Measurements from ENCODE around the gene PDE6D.

The PDE6D gene

DNA sequence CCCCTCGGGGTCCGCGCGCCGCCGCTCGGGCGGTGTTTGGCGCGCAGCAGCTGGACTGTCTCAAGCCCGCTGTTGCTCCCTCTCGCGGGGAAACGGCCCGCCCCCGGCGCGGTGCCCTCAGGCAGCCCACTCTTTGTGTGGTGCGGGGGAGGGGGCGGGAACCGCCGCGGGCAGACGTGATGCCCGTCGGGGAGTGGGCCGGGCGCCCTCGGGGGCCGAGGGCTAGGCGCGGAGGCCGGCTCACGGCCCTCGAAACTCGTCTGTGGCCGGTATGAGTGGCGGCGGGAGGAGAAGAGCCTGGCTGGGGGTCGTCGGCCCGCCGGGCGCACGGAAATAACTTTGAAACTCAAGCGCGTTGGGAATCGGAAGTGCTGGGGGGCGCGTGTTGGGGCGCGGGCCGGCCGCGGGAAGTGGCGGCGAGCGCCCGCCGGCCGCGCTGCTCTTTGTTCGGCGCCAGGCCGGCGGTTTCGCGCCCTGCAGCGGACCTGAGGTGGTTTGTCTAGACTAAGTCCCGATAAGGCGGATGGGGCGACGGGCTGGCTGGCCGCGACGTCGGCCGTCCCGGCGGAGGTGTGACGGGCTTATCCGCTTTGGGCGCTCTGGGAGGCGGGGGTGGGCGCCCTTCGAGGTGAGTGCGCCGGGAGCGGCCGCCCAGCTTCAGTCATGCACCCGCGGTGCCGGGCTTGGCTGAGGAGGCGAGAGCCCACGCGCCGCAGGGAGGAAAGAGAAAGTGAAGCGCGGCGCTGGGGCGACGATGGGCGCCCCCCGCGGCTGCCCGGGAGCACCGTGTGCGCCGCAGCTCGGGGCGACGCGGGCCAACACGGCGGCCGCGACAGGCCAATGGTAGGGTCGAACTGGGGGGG, 72.1 kb downstream of the PDE6D start:
- DNase-seq, result peak in 12 of 56 donors; percentile 28 to 65 (median 52)

DNA sequence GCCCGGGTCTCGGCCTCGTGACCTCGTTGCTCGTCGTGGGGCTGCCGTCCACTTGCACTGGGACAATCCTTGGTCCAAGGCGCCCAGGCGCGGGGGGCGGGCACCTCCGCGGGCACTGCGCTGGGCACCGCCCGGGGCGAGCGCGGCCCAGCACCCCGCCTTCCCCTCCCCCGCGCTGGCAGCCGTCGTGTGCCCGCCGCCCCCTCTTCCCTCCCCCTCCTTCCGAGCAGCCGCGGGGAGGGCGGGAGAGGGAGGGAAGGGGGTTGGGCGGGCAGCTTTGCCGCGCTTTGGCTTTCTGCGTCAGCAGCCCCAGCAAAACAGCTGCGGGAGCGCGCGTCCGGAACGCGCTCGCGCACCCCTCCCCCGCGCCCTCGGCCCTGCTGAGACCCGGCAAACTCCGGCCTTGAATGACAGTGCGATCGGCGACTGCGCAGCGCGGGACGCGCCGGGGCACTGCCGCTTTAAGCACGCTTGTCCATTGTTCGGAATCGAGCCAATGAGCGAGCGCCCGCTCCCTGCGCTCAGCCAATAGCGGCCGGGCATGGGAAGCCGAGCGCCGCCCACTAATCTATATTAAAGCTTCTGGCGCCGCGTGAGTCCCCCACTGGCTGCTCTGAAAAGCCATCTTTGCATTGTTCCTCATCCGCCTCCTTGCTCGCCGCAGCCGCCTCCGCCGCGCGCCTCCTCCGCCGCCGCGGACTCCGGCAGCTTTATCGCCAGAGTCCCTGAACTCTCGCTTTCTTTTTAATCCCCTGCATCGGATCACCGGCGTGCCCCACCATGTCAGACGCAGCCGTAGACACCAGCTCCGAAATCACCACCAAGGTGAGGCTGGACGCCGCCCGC, 72.9 kb downstream of the PDE6D start, which contains the start of gene PTMA:
TSS of gene PTMA (plus strand) at position 599 of the 846 bp plus-strand sequence. CDS start at position 781, 182 bp downstream.
- peak; percentile 93 to 100 (median 99) for DNase-seq

DNA sequence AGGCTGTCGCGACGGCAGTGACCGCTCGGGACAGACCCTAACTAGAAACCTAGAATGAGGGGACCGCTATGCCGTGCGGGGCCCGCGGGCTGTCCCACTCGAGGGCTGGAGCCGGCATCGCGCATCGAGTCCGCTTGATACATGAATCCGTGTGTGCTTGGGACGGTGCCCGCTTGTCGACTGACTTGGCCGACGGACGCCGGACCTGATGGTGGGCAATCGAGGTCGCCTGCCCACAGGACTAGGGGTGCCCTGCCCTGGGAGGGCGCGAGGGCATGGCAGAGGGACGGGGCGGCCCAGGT, 73.5 kb downstream of the PDE6D start:
- DNase-seq, result peak in 9 of 56 donors; percentile 76 to 96 (median 81)

- peak; percentile 81 to 99 (median 96) for DNase-seq
Measured at GRCh38 chr2:231706731-231707624, 74.1 kb downstream of the PDE6D start.

GRCh38 chr2:231704017-231704416, 77.1 kb downstream of the PDE6D start:
- no peak for DNase-seq

DNA sequence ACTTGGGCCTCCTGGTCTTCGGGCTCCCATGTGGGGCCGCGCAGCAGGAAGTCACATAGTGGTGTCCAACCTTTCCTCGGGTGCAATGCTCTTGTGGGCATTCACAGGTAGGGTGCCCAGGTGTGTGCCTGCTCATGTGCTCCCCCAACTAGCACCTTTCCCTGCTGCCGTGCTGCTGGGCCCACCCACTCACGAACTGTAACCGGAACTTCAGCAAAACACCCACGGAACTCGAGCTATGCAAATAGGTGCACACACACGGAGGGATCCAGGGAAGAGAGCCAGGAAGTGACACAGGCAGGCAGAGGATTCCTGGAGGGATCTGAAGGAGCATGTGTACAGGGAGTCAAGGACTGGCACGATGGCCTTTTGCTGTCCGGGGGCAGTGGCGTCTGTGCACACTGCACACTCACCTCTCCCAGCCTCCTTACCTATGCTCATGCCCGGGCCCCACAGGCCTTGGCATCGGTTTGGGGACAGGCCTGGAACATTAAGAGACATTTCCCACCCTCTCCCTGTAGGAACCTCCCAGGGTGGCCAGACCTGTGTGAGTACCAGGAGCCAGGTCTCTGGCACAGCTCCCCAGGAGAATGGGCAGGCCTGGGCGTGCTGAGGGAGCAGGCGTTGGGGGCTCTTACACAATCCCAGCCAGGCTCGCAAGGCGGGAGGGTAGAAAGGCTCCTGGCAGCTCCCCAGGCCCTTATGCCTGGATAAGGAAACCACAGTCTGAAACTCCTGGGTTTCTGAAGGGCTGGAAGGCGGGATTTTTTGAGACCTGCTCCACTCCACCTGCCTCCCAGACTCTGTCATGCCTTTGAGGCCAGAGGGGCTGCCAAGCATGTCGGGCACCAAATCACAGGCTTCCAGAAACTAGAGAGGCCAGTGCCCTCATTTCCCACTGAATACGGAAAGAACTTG, 79.4 kb downstream of the PDE6D start:
- peak in 5 of 56 donors; percentile 10 to 58 (median 38) for DNase-seq

DNA sequence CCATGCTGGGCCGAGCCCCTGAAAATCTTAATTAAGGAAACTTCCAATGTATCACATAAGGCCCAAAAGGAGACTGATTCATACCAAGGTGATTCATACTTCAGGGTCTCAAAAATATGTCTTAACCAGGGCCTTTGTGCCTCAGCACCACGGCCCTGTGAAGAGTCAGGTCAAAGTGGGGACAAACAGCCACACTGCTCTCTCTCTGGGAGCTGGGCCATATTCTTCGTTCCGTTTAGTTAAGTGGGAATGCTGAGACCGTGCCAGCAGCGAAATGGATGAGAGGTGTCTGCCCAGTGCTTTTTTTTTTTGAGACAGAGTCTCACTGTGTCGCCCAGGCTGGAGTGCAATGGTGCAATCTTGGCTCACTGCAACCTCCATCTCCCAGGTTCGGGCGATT, 82.1 kb downstream of the PDE6D start:
- DNase-seq, result peak in 5 of 56 donors; percentile 6 to 38 (median 35)

- DNase-seq, result no peak
Measured at GRCh38 chr2:231696004-231696367, 85.1 kb downstream of the PDE6D start.

DNA sequence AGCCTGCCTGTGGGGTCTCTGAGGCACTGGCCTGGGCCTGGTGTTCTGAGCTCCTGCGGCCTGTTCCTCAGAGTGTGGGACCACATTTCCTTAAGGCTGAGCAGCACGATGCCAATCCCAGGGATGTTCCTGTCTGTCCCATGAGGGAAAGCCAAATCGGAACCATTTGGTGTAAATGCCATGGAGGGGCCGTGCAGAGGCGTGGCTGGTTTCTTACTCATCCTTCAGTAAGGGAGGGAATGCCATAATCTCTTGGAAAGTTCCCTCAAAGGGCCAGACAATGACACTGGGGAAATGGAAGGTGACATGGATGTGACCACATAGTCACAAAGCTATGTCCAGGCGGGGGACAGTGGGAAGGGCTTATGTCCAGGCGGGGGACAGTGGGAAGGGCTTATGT, 87.1 kb downstream of the PDE6D start:
- DNase-seq, result no peak

- DNase-seq, result no peak
Measured at GRCh38 chr2:231692847-231693246, 88.2 kb downstream of the PDE6D start.

GRCh38 chr2:231691251-231691772, 89.8 kb downstream of the PDE6D start:
- DNase-seq, result no peak

- no peak for DNase-seq
Measured at GRCh38 chr2:231689124-231689893, 91.8 kb downstream of the PDE6D start.

- peak in 6 of 56 donors; percentile 26 to 48 (median 33) for DNase-seq
Measured at GRCh38 chr2:231688719-231689118, 92.4 kb downstream of the PDE6D start.

- DNase-seq, result no peak
Measured at GRCh38 chr2:231687961-231688360, 93.1 kb downstream of the PDE6D start.

DNA sequence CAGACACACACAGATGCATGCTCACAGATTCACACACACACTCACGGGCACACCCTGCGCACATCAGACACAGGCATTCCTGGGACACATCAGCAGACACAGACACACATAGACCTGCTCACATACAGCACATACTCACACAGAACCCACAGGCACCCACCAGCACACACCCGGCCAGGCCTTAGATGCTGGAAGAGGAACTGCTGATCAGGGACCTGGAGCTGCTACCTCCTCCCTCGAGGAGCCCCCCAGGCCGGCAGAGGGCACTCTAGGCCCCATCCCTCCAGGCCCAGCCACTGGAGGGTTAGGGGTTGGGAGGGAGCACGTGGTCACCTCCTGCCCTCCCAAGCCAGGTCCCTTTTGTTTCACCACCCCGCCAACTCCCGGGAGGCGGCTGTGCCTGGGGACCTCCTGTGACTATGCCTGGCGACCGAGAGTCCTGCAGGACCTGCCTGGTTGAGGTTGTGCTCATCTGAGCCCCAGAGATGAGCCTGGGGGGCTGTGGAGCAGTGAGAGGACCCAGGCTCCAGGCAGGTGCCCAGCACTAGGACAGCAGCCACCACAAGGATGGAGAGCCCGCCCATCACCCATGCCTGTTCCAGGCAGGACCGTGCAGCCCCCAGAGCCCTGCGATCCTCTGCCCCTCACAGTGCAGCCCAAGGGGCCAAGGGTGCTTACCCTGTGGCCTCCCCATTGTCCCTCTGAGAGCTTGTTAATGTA, 93.8 kb downstream of the PDE6D start:
- peak in 54 of 56 donors; percentile 31 to 86 (median 72) for DNase-seq

DNA sequence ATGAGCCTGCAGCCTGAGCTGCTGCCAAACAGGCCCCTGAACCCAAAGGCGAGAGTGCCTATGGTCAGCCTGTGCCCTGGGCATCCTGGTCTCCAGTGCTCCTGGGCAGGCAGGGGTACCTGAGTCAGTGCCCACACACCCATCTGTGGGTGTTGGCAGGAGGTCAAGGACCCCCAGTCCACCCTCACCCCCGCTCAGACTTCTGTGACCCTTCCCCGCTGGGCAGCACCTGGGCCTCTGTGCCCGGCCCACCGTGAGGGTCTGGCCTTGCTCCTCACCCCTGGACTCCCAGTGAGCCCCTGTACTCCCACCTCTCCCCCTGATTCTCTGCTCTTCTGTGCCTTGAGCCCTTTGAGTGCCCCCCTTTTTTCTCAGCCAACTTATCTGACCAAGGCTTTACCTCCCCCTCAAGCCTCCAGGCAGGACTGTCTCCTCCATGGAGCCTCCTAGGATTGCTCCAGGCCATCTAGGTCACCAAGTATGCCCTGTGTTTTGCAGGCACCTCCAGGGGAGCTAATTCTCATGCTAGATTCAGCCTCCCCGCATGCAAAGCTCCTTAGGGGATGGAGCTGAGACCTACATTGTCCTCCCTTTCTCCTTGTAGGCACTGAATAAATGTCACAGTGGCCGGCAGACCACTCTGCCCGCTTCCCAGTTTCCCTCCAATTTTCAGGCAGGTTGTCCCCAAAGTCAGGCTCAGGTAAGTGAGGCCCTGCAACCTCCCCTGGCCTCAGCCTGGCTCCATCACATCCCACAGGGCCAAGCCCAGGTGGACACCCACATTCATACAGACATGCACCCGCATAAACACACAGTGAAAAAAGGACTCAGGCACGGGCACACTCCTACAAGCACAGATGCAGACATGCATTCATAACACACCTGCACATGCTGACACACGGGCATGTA, 94.6 kb downstream of the PDE6D start:
- no peak for DNase-seq

All from amygdala (tissue), 56 donors.